OCI-LY3 (cell line): ENCODE measurements around the gene CHERP.

Experiments
- H2AFZ ChIP-seq: fragments of 200-600, 300-600 bp; shearing (Covaris generic); 2 replicates; pipeline ENCODE4 v1.6.0; 2014; ENCODE audit warnings: antibody characterized with exemption, low read depth, low read length
- H3K27ac ChIP-seq: fragments of 200-600, 300-600 bp; sonication (generic); 2 replicates; pipeline ENCODE4 v1.5.1; 2014; ENCODE audit warnings: mild to moderate bottlenecking, low read length, moderate library complexity, mixed read lengths
- H3K27me3 ChIP-seq: fragments of 200-600, 300-600 bp; sonication (generic); 2 replicates; pipeline ENCODE4 v1.6.1; 2014; ENCODE audit warnings: low read depth, low read length, mixed read lengths
- H3K36me3 ChIP-seq: fragments of 200-600, 300-600 bp; sonication (generic); replicated peaks from 2 replicates; pipeline ENCODE3; 2014; ENCODE audit warnings: low read depth, low read length, mixed read lengths
- H3K4me1 ChIP-seq: fragments of 300-600, 200-600 bp; sonication (generic); 2 replicates; pipeline ENCODE4 v1.6.1; 2014; ENCODE audit warnings: low read length, mixed read lengths
- H3K4me2 ChIP-seq: fragments of 200-600, 300-600 bp; sonication (generic); 2 replicates; pipeline ENCODE4 v1.6.1; 2014; ENCODE audit warnings: low read length, mixed read lengths
- H3K4me3 ChIP-seq: fragments of 300-600, 200-600 bp; sonication (generic); 2 replicates; pipeline ENCODE4 v1.5.1; 2014; ENCODE audit warnings: antibody characterized with exemption, mild to moderate bottlenecking, low read length, moderate library complexity
- H3K79me2 ChIP-seq: fragments of 300-600, 200-600 bp; shearing (Covaris generic); 2 replicates; pipeline ENCODE4 v1.6.1; 2014; ENCODE audit warnings: mild to moderate bottlenecking, low read length, mixed read lengths
- H3K9ac ChIP-seq: fragments of 300-600, 200-600 bp; shearing (Covaris generic); 2 replicates; pipeline ENCODE4 v1.6.0; 2014; ENCODE audit warnings: mild to moderate bottlenecking, low read length, moderate library complexity
- H3K9me3 ChIP-seq: fragments of 200-600, 300-600 bp; shearing (Covaris generic); 2 replicates; pipeline ENCODE4 v1.6.1; 2014; ENCODE audit warnings: low read length, mixed read lengths; ENCODE audit not compliant: insufficient read depth
- H4K20me1 ChIP-seq: fragments of 200-600, 300-600 bp; sonication (generic); 2 replicates; pipeline ENCODE4 v1.6.1; 2016; ENCODE audit warnings: low read length, mixed read lengths; ENCODE audit not compliant: insufficient read depth
- CTCF ChIP-seq: fragments of 200-600, 300-600 bp; sonication (generic); IDR thresholded peaks from 2 replicates; pipeline ENCODE4 v1.5.1; 2014; ENCODE audit warnings: antibody characterized with exemption, low read length, low read depth
- EZH2phosphoT487 ChIP-seq: fragments of 200-600 bp; shearing (Covaris generic); IDR thresholded peaks from 2 replicates; pipeline ENCODE4 v1.6.1; 2018; ENCODE audit warnings: antibody characterized with exemption, mixed run types, low read depth

Gene CHERP

GRCh38 chr19:16530540-16531379 is 11.5 kb downstream of the CHERP start:
- Histone ChIP-seq H3K9ac (no peak overlapping the region), H3K4me2 (no peak overlapping the region), H3K79me2 (peaks cover 10% of the 10 kb centered on the region), H2AFZ (no peak overlapping the region), H3K4me1 (no peaks in the 10 kb centered on the region), H3K27me3 (no peaks in the 10 kb centered on the region), H4K20me1 (peaks cover 6% of the 10 kb centered on the region), H3K4me3 (no peak overlapping the region), H3K27ac (no peak overlapping the region), H3K36me3 (peaks cover 82% of the 10 kb centered on the region), H3K9me3 (no peaks in the 10 kb centered on the region)
- no peak for TF ChIP-seq EZH2phosphoT487
- TF ChIP-seq CTCF, result no peak

GRCh38 chr19:16529466-16530144 is 12.6 kb downstream of the CHERP start:
- Histone ChIP-seq H4K20me1 (0 out of 2 replicates have a peak, but pooled peaks cover 3% of the 10 kb centered on the region), H3K27me3 (no peaks in the 10 kb centered on the region), H3K9me3 (no peaks in the 10 kb centered on the region), H3K4me3 (no peak overlapping the region), H3K4me1 (no peaks in the 10 kb centered on the region), H3K9ac (no peak overlapping the region), H3K79me2 (no peaks in the 10 kb centered on the region; the same call in 1 of the 2 replicates), H3K27ac (no peak overlapping the region), H3K4me2 (no peak overlapping the region), H2AFZ (no peak overlapping the region), H3K36me3 (peaks cover 82% of the 10 kb centered on the region)
- no peak for TF ChIP-seq EZH2phosphoT487
- no peak for TF ChIP-seq CTCF

GRCh38 chr19:16527971-16528521 is 14.2 kb downstream of the CHERP start:
- peaks cover 82% of the 10 kb centered on the region for H3K36me3 ChIP-seq

More at GRCh38 chr19:16527971-16528521, 14.2 kb downstream of the CHERP start:
- Histone ChIP-seq H3K9ac (no peak overlapping the region), H3K79me2 (no peaks in the 10 kb centered on the region; the same call in 1 of the 2 replicates), H3K27ac (no peak overlapping the region), H3K9me3 (no peaks in the 10 kb centered on the region), H3K27me3 (no peaks in the 10 kb centered on the region), H3K4me2 (no peak overlapping the region), H2AFZ (no peak overlapping the region), H4K20me1 (0 out of 2 replicates have a peak, but pooled peaks cover 3% of the 10 kb centered on the region), H3K4me3 (no peak overlapping the region), H3K4me1 (no peaks in the 10 kb centered on the region)
- TF ChIP-seq EZH2phosphoT487, result no peak
- peak; percentile 60 for TF ChIP-seq CTCF
